Uterus (tissue), 2 donors: ENCODE measurements around the gene ERLIN1.

Experiments used
- POLR2A ChIP-seq, 2 donors: fragments of 450-650 bp; IDR thresholded peaks; one replicate each; pipeline ENCODE4 v1.6.1; 2016; ENCODE audit warnings: antibody characterized with exemption in 2 of 2, mild to moderate bottlenecking in 1 of 2, moderate library complexity in 1 of 2
- TF ChIP-seq, protein P1 (sequence below), 4 experiments: fragments of 200-600 bp in 2 of 4; fragments of 450-650 bp in 2 of 4; sonication (generic) in 2 of 4; IDR thresholded peaks; one replicate each; pipeline ENCODE4 v1.5.1; 2016 to 2019; ENCODE audit warnings: antibody characterized with exemption in 4 of 4, mild to moderate bottlenecking in 2 of 4, moderate library complexity in 1 of 4

DNA sequence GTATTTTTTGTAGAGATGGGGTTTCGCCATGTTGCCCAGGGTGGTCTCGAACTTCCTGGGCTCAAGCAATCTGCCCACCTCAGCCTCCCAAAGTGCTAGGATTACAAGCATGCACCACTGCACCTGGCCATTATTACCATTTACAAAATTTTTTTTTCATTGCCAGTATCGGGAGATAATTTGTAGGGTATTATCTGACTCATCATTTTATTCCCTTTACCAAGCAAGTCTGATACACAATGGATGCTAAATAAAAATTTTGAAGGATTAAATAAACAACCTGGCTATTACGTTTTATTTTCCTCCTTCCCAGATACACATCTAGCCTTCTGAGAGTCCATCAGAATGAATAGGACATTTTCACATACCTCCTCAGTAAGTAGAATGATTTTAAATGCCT, 66.1 kb downstream of the ERLIN1 start:
- TF ChIP-seq, protein P1, sequence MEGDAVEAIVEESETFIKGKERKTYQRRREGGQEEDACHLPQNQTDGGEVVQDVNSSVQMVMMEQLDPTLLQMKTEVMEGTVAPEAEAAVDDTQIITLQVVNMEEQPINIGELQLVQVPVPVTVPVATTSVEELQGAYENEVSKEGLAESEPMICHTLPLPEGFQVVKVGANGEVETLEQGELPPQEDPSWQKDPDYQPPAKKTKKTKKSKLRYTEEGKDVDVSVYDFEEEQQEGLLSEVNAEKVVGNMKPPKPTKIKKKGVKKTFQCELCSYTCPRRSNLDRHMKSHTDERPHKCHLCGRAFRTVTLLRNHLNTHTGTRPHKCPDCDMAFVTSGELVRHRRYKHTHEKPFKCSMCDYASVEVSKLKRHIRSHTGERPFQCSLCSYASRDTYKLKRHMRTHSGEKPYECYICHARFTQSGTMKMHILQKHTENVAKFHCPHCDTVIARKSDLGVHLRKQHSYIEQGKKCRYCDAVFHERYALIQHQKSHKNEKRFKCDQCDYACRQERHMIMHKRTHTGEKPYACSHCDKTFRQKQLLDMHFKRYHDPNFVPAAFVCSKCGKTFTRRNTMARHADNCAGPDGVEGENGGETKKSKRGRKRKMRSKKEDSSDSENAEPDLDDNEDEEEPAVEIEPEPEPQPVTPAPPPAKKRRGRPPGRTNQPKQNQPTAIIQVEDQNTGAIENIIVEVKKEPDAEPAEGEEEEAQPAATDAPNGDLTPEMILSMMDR (IDR thresholded peaks at IDR 0.05), result no peak
- no peak for TF ChIP-seq POLR2A (IDR thresholded peaks at IDR 0.05)
